Adrenal gland (tissue), 12 donors: Measurements from ENCODE around the gene CTNND2. TPM values are rescaled to one million over a fixed set of nuclear protein-coding genes. Genes with fewer than 3 reads are reported as not detected.

ENCODE experiments used
- DNase-seq, 7 donors: peaks; one replicate each; pipeline ENCODE4 v3.0.0-alpha.2; 2019 to 2020
- H3K27ac ChIP-seq, 5 donors: fragments of 200-600 bp; sonication (generic) in 4 of 5; 1 replicate in 3 of 5; 2 replicates in 2 of 5; pipeline versions ENCODE4 v1.5.1 to v1.8.0; 2016 to 2020; ENCODE audit warnings: mild to moderate bottlenecking in 1 of 5
- H3K27me3 ChIP-seq: fragments of 200-600 bp; 2 replicates; pipeline ENCODE4 v1.8.0; 2021
- H3K36me3 ChIP-seq, 2 donors: fragments of 200-600 bp; replicated peaks in 1 of 2; 1 replicate in 1 of 2; 2 replicates in 1 of 2; pipeline versions ENCODE4 v1.5.1 to v1.8.0; 2018 to 2022
- H3K4me1 ChIP-seq, 2 donors: fragments of 200-600 bp; replicated peaks in 1 of 2; 1 replicate in 1 of 2; 2 replicates in 1 of 2; pipeline versions ENCODE4 v1.5.1 to v1.8.0; 2018 to 2021
- H3K4me3 ChIP-seq, 4 donors: fragments of 200-600 bp; sonication (generic) in 3 of 4; one replicate each; pipeline ENCODE4 v1.5.1; 2016 to 2018
- H3K9me3 ChIP-seq, 3 donors: fragments of 200-600 bp; sonication (generic) in 1 of 3; replicated peaks in 1 of 3; 1 replicate in 2 of 3; 2 replicates in 1 of 3; pipeline versions ENCODE4 v1.5.1 to v1.8.0; 2016 to 2021
- POLR2A ChIP-seq, 2 donors: fragments of 450-650 bp; IDR thresholded peaks; one replicate each; pipeline ENCODE4 v1.6.1; 2017; ENCODE audit warnings: antibody characterized with exemption in 2 of 2, mild to moderate bottlenecking in 2 of 2, moderate library complexity in 1 of 2
- WGBS, 4 donors: extraction: QIAGEN DNeasy Blood & Tissue Kit in 2 of 4; methylation state at CpG; one replicate each; pipeline versions ENCODE4 v1.1.5 to v1.1.7; 2013 to 2017; 5-methylcytosine and 5-hydroxymethylcytosine counted together
- intact Hi-C, 2 donors: fragments of 100-400 bp; cut with DNase I; formaldehyde crosslinking; loops; one replicate each; pipeline versions ENCODE4 v1.14.1 to v1.15.0; 2022 to 2023
- polyA plus RNA-seq, 3 donors: library from polyadenylated mRNA; stranded (reverse); fragments of 200-250 nt in 2 of 3; fragments of 350-450 nt in 1 of 3; fragmentation: Illumina TruSeq in 1 of 3; extraction: RNeasy Lipid Tissue Mini Kit (QIAGEN cat#74804) in 1 of 3; gene quantifications; one replicate each; pipeline ENCODE4 v1.2.3, GENCODE V29; 2013 to 2014
- total RNA-seq, 9 donors: library from RNA; depleted of rRNA in 4 of 9; stranded (reverse); fragments of >200 nt in 4 of 9; fragments of 120-200 nt in 1 of 9; fragmentation: NEBNext Ultra II Directional in 1 of 9; extraction: Animal tissue kit (Norgen Biotek cat#: 25700) in 1 of 9; gene quantifications; one replicate each; pipeline versions ENCODE4 v1.1.0 to v1.2.4, GENCODE V29; 2013 to 2023
- TF ChIP-seq, protein P1 (sequence below), 6 experiments: fragments of 450-650 bp in 4 of 6; fragments of 200-600 bp in 2 of 6; sonication (generic) in 1 of 6; IDR thresholded peaks; 1 replicate in 5 of 6; 2 replicates in 1 of 6; pipeline versions ENCODE4 v1.5.1 to v1.8.0; 2016 to 2021; ENCODE audit warnings: antibody characterized with exemption in 6 of 6, mild to moderate bottlenecking in 2 of 6, moderate library complexity in 1 of 6
- donor health status: healthy with polysubstance abuse.
- donor health status: Bipolar disorder and iron deficiency.
- donor health status: DM: yes; HTN: yes; CAD: no.
- donor health status: DM: no; HTN: no; CAD: no.
- donor health status: DM: no; HTN: no; CAD: no.
- donor health status: DM: yes; HTN: yes; CAD: no.

CTNND2 gene
- total and polyA plus RNA-seq, 12 donors: 0.34 to 4.2 (median 1.1) TPM; not detected in 1

DNA sequence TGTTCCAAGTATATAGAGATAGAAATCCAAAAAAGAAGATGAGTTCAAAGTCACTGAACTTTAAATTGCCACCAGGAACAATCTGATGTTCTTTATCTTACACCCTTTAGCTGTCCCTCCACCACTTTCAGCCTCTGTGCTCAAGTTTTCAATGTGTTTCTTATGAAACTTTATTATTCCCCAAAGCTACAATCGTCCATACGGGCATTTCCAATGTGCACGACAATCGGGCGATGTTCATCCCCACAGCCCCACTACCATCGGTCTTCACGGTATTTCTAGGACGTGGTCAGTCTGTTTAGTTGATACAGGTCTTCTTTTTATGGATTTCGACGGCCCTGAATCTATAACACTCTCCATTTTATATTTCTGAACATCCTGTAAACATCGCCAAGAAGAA, 904.5 kb downstream of the CTNND2 start:
- Histone ChIP-seq H3K4me3 (no peak overlapping the region), H3K27me3 (no peaks in the 10 kb centered on the region), H3K4me1 (no peaks in the 10 kb centered on the region), H3K36me3 (no peaks in the 10 kb centered on the region), H3K9me3 (no peaks in the 10 kb centered on the region), H3K27ac (no peak overlapping the region)
- no peak for TF ChIP-seq POLR2A (IDR thresholded peaks at IDR 0.05)
- TF ChIP-seq, protein P1, sequence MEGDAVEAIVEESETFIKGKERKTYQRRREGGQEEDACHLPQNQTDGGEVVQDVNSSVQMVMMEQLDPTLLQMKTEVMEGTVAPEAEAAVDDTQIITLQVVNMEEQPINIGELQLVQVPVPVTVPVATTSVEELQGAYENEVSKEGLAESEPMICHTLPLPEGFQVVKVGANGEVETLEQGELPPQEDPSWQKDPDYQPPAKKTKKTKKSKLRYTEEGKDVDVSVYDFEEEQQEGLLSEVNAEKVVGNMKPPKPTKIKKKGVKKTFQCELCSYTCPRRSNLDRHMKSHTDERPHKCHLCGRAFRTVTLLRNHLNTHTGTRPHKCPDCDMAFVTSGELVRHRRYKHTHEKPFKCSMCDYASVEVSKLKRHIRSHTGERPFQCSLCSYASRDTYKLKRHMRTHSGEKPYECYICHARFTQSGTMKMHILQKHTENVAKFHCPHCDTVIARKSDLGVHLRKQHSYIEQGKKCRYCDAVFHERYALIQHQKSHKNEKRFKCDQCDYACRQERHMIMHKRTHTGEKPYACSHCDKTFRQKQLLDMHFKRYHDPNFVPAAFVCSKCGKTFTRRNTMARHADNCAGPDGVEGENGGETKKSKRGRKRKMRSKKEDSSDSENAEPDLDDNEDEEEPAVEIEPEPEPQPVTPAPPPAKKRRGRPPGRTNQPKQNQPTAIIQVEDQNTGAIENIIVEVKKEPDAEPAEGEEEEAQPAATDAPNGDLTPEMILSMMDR (IDR thresholded peaks at IDR 0.05): no peak
- 83 to 93% (median 85%) methylated on average over 11 of the region's 11 CpGs for WGBS, 4 donors
- intact Hi-C loops: no loop called here
- DNase-seq: no peak

DNA sequence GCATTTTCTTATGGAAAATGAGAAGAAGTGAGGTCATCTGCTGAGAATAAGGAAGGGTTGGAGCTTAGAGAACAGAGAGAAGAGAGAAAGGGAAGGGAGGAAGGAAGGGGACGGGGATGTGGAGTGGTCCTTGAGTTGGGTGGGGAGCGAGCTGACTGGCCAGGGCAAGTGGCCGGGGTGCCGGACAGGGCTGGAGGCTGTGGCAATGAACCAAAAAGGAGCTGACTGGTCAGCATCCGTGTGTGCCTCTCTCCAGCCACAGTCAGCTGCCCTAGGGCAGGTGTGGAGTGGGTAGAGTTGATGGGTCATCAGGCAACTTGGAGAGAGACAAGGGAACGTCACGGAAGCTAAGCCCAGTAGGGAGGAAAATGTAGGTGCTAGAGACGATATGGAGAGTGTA, 908.4 kb downstream of the CTNND2 start:
- WGBS, 4 donors: 83 to 86% (median 85%) methylated on average over 8 of the region's 8 CpGs

GRCh38 chr5:10994091-10994986, 909.9 kb downstream of the CTNND2 start:
- Histone ChIP-seq H3K4me1 (no peaks in the 10 kb centered on the region), H3K27ac (no peak overlapping the region), H3K4me3 (no peak overlapping the region), H3K9me3 (no peaks in the 10 kb centered on the region), H3K36me3 (no peaks in the 10 kb centered on the region), H3K27me3 (no peaks in the 10 kb centered on the region)
- intact Hi-C loops: no loop called here
- TF ChIP-seq, protein P1 (IDR thresholded peaks at IDR 0.05): no peak
- TF ChIP-seq POLR2A (IDR thresholded peaks at IDR 0.05): no peak
- DNase-seq: no peak
- 54 to 65% (median 60%) methylated on average over 15 to 25 of the region's 30 CpGs for WGBS, 4 donors

More for the DNA sequence above, 908.4 kb downstream of the CTNND2 start:
- intact Hi-C loops: no loop called here
- H3K4me3 ChIP-seq: no peak overlapping the region
- H3K27me3 ChIP-seq: no peaks in the 10 kb centered on the region
- H3K27ac ChIP-seq: no peak overlapping the region
- H3K9me3 ChIP-seq: no peaks in the 10 kb centered on the region
- TF ChIP-seq, protein P1 (IDR thresholded peaks at IDR 0.05): no peak
- TF ChIP-seq POLR2A (IDR thresholded peaks at IDR 0.05): no peak
- H3K4me1 ChIP-seq: no peaks in the 10 kb centered on the region
- no peak for DNase-seq
- no peaks in the 10 kb centered on the region for H3K36me3 ChIP-seq

DNA sequence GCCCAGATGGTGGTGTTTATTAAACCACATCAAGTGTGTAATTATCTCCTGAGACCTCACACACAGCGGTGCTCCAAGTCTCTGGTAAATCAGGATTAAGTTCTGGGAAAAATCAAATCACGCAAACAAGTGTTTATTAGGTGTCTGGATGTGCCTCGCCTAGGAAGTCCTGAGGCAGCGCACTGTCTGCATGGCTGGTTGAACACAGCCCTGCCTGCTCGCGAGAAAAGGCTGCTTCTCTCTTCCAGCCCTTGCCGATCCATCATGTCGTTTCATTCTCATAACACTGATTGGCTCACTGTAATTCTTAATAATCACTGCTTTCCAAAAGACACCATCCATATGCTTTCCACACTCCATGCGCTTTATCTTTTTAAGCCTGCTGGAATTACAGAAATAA, 913.6 kb downstream of the CTNND2 start:
- 86 to 92% (median 90%) methylated on average over 9 of the region's 9 CpGs for WGBS, 4 donors
- no peak for DNase-seq
- peaks cover 4% of the 10 kb centered on the region for H3K27me3 ChIP-seq
- no peaks in the 10 kb centered on the region for H3K36me3 ChIP-seq
- no peaks in the 10 kb centered on the region for H3K9me3 ChIP-seq
- TF ChIP-seq, protein P1 (IDR thresholded peaks at IDR 0.05): no peak
- TF ChIP-seq POLR2A (IDR thresholded peaks at IDR 0.05): no peak
- no peaks in the 10 kb centered on the region for H3K4me1 ChIP-seq
- H3K4me3 ChIP-seq: no peak overlapping the region
- intact Hi-C loops: no loop called here
- H3K27ac ChIP-seq: no peak overlapping the region
